Measurements from ENCODE around the gene POLN.
"Not testable (repeated sequence)": the region's sequence is repeated elsewhere in the genome, so short reads cannot be mapped to it uniquely, and the experiment has no call there.

Gene POLN

DNA sequence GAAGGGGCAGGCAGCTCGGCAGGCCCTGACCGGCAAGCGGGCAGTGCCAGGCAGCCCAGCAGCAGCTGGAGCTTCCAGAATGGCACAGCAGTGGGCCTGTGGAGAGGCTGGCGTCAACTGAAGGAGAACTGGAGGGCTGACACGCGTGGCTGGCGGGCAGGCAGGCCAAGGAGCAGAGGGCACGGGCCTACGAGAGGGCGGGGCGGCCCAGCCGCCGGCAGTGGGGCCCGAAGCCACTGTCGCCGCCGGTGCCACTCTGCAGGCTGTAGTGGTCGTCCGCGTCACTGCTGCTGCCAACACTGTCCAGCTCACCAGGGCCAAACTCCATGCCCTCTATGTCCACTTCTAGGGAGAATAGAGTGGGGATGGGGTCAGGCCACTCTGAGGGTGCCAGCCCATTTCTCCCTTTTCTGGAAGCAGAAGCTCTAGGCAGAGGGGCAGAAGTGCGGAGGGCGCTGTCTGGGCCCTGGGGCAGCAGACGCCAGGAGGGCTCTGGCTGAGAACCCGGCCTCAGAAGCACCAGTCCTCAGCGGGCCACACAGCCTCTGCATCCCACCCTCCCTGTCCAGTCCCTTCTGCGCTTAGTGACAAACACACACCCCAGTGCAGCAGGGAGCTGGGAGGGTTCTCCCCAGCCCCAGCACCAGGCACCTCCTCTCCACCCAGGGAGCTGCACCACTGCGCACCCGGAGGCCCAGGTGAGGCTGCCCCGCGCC lies 8.6 kb upstream of the POLN start:
- DNase-seq: no peak

DNA sequence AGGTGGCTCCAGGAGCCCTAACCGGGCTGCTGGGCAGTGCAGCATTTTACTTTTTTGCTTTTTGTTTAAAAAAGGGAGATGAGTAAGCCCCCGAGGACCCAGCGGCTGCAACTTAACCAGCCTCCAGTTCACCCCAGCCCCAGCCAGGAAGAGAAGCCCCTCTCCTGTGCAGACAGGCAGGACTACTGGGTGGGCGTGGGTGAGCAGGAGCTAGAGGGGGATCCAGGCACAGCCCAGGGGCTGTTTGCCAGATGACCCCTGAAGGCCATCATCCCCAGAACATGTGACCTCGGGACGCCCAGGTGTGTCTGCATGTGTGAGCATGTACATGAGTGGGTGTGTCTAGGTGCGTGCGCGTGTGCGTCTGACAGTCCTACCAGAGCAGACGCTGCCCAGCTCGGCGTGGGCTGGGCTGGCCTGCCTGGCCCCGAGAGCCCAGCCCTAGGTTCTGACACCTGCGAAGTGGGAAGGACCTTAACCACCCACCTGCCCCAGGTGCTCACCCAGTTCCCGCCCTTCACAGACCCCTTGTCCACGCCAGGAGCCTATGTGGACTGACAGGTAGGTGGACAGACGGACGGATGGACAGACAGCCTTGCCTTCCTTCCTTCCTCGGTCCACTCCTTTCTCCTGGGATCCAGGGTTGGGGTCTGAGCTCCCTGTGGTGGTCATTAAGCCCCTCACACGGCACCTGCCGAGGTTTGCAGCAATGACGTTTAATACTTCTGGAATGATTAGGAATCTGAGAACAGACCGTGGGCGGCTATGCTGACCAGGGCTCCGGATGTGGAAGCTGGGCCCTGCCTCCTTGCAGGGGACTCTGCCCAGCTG lies 7.8 kb upstream of the POLN start:
- no peak for DNase-seq

DNA sequence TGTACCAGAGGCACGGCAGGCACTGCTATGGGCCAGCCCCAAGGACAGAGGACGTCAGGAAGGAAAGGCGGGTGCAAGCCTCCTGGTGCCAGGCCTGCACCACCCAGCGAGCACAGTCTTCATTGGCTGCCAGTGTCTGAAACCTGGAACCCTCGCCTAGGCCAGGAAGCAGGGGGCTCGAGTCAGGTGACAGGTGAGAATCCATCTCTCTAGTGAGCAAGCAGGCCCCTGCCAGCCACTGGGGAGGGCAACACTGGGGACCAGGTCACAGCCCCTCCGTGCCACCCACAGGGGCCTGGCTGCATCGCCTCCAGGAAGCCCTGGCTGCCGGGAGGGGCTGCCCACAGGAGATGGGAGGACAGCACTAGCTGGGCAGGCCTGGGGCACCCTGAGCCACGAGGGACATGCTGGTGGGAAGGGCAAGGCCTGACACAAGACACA lies 6.9 kb upstream of the POLN start:
- no peak for DNase-seq

DNA sequence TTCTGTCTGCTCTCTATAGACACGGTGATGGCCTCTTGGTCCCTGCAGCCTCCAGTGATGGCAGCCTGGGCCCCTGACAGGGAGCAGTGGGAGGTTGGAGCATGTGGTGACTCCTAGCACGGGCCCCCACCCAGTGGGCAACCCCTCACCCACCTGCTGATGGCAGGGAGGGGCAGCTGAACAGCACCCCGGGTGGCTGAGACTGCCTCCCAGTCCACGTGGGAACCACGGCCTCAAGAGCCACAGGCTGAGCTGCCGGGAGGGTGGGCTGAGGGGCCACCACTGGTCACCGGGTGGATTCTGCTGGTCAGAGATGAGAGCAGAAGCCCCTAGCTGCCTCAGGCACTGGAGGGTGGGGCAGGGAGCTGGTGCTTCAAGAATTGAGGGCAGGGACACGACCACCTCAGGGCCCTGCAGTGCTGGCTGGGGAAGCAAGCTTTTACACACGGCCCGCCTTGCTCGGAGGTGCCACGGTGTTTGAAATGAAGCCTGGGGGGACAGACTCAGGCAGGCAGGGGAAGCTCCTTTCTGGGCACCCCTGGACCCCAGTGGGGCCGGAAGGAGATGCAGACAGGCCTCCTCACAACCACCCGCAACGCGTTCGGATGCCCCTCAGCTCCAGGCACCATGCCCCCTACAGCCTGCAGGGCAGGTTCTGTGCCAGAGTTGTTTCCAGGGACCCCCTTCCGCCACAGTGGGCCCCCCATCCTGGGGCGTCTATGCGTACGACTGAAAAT lies 6.3 kb upstream of the POLN start:
- DNase-seq: no peak

DNA sequence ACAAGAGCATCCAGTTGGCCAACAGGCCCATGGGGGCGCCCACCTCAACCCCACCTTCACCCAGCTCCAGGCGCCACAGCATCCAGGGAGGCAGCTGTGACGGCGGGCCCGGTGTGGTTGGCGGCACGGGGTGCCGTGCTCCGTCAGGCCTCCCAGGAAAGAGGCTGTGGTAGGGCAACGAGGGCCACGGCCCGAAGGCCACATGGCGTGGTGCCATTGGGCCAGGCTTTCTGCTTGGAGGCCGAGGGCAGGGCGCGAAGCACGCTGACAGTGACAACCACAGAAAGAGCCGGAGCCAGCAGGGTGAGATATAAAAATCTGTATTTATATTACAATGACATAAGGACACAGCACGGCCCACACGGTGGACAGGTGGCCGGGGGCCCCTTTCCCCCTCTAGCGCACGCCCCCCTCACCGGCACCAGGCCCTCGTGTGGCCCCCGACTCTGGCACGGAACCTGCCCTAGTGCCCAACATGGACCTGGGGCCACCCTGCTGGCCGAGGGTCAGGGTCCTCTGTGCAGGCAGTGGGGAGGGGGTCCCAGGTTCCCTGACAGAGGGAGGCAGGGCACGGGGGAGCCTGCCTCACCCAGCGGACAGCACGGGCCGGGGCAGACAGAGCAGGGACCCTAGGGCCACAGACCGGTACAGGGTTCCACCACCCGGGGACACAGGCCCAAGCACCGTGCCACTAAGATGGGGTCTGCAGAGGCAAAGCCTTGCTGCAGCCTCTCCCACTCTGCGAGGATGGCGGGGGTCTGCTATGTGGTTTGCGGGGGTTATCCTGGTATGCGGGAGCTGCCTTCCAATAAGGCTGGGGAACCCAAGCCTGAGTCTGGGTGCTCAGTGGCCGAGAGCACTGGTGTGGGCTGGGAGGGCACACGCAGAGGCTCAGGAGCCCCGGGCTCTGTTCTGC lies 5.5 kb upstream of the POLN start:
- DNase-seq: no peak

DNA sequence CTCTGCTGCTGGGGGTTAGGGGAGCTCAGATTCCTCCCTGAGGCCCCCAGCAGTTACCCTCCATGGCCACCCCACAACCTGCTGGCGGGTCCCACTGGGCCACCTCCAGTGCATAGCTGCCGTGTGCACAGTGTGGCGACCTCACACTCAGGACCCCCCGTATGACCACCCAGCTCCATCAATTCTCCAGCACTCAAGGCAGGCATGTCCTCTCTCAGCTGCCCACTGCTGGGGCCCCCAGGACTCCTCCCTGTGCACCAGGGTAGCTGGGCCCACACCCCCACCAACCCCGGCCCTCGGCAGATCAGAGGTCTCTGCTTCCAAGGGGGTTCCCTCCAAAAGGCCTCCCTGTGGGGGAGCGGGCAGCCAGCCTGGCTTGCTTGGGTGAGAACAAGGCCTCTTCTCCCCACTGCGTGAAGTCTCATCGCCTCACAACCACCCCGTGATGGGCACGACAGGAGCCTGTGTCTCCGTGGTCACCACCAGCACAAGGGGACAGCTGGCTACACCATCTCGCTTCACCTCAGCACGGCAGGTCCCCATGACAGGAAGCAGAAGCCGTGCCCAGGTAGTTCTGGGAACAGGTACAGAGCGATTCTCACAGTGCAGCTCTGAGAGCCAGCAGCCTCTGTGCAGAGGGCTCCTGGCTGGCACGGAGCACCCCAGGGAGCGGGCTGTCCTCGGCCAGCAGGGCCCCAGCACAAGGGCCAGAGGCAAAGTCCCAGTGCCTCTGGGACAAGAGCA lies 4.6 kb upstream of the POLN start:
- no peak for DNase-seq

DNA sequence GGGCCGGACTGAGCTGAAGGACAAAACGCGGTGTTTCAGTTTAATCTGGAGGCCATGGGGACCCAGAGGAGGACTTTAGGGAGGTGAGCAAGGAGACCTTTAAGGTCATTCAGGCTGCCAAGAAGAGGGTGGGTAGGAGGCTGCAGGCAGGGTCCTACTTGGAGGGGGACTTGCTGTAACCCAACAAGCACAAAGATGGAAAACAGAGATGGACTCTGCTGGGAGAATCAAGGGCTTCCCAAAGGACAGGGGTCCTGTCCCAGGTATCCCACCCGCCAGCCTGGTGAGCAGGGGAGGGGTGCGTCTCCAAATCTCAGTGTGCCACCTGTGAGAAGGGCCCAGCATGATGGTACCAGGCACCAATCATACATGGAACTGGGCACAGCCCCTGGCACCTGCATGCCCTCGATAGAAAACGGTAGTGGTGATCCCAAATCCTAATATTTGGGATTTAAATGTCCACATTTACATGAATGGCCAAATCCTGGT lies 3.9 kb upstream of the POLN start:
- no peak for DNase-seq

DNA sequence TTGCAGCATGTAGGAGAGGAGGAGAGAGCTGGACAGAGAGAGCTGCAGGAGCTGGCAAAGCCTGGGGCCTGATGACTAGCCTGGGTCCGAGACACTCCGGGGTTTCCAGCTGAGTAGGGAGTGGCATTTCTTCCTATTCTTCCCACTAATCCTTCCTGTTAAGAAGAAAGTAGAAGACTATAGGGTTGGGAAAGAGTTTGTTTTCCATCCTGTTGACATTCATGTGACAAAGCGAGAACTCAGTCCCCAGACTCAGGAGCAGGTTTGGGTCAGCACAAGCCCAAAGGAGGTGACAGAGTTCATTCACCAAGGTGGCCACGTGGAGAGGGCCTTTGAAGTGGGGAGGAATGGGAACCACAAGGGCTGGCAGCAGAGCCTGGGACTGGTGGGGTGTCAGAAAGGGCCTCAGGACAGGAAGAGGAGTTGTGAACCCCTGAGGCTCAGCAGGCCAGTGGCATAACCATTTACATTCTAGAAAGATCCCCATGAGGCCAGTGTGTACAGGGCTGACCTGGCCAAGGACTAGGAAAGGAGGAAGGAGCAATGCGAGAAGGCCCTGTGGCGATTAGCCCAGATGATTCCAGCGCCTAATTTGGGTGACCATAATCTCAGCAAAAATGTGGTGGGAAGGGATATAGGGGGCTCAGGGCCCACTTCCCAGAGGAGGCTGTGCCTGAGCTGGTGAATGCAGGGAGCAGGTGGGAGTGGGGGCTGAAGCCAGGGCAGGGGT lies 3.3 kb upstream of the POLN start:
- no peak for DNase-seq

DNA sequence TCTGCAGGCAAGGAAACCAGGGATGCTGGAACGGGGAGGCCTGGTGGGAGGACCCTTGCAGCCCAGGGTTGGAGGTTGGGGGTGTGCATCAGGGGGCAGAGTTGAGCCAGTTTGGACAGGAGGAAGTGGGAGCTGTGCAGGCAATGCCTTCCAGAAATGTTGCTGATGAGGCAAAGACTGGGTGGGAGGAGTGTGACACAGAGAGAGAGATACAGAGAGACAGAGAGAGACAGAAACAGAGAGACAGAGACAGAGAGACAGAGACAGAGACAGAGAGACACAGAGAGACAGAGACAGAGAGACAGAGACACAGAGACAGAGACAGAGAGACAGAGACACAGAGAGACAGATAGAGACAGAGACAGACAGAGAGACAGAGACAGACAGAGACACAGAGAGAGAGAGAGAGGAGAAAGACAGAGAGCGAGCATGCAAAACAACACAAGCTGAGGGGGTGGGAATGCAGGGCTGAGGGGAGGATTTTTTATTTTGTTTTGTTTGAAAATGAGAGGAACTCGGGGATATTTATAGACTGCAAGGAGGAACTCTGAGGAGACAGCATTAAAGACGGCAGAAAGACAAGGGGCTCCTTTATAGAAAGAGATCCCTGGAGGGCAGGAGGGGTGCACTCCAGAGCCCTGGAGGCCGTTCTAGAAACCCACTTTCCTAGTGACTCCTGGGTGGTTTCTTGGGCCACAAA lies 1.9 kb upstream of the POLN start:
- DNase-seq: peak; percentile 59

DNA sequence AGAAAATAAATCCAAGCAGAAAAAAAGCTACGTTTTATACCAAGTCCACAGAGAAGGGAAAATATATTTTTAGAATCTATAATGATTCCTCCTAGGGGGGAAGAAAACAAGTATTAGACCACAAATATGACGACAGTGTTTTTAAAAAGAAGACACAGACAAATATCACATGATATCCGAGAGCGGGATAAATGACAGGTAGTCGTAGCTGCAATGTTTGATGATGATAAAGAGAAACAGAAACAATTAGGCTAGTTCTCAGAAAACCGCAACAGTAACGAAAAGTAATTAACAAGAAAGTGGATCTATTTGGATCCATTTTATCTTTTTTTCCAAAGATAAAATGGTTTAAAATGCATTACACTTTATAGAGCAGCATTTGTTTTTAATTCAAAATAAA lies 918 bp downstream of the POLN start:
- DNase-seq: no peak

DNA sequence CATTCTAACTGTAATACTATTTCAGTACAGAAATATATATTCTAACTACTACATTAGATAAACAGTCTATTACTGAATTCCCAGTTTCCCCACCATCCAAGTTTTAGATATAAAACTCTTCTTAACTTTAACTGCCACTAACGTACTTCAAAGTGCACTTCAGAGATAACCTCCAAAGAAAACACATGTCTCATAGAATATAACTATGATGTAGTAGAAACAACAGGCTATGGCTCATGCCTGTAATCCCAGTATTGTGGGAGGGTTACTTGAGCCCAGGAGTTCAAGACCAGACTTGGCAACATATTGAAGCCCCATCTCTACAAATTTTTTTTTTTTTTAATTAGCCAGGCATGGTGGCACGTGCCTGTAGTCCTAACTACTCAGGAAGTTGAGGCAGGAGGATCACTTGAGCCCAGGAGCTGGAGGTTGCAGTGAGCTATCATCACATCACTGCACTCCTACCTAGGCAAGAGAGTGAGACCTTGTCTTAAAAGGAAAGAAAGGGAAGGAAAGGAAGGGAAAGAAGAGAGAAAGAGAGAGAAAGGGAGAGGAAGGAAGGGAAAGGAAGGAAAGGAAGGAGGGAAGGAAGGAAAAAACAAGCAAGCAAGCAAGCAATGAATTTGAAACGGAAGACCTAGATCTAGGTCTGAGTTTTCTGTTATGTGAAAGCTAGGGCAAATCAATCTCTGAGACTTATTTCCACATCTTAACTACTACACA lies 4.8 kb downstream of the POLN start:
- no peak for DNase-seq

DNA sequence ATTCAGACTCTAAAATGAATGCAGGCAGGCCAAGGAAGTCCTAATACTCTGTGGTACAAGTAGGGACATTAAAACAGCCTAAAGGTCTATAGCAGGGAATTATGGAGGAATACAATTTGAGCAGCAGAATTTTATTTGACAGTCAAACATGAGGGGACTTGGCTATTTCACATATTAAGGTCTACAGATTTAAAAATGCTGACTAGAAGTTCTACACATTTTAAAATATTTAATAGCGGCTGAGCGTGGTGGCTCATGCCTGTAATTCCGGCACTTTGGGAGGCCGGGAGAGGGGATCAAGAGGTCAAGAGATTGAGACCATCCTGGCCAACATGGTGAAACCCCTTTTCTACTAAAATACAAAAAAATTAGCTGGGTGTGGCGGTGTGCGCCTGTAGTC lies 10.8 kb downstream of the POLN start:
- no peak for DNase-seq

DNA sequence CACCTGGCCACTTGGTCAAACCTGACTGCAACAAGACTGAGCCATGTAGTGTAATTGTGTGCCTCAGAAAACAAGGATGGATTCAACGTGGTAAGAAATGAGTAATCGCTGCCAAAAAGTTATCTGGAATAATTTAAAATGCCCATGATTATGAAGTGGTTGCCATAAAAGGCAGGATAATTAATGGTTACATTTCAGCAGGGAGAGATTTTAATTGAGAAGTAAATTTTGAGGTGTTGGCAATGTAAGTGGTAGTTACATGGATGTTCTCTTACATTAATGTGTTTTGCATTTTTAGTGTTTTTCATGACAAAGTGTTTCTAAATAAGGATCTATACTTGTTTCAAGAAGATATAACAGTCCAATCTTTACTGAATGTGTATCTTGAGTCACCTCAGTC lies 15.7 kb downstream of the POLN start:
- no peak for DNase-seq

DNA sequence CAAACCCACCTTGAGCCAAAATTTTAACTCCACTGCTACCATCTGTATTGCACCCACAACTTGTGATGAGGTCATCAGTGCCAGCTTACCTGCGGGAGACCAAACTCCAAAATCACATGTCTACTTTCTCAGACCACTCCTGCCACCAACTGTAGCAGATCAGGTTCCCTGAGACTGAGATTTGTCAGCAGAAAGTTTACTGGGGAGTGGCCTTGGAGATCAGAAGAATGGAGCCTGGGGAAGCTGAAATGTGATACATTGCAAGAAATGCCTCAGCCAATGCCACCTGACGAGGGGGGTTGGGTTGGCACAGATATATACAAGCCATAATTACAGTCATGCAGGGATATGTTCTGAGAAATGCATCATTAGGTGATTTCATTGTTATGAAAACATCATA lies 19.1 kb downstream of the POLN start:
- DNase-seq: no peak

DNA sequence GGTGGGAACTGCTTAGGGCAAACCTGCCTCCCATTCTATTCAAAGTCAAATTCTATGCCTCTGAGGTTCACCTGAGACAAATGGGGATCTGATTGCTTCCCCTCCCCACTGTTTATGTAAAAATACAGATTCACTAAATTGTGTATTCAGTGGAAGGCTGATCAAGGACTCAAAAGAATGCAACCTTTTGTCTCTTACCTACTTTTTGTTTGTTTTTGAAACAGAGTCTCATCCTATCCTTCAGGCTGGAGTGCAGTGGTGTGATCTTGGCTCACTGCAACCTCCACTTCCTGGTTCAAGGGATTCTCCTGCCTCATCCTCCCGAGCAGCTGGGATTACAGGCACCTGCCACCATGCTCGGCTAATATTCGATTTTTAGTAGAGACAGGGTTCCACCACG lies 20.5 kb downstream of the POLN start:
- not testable (repeated sequence) for DNase-seq

DNA sequence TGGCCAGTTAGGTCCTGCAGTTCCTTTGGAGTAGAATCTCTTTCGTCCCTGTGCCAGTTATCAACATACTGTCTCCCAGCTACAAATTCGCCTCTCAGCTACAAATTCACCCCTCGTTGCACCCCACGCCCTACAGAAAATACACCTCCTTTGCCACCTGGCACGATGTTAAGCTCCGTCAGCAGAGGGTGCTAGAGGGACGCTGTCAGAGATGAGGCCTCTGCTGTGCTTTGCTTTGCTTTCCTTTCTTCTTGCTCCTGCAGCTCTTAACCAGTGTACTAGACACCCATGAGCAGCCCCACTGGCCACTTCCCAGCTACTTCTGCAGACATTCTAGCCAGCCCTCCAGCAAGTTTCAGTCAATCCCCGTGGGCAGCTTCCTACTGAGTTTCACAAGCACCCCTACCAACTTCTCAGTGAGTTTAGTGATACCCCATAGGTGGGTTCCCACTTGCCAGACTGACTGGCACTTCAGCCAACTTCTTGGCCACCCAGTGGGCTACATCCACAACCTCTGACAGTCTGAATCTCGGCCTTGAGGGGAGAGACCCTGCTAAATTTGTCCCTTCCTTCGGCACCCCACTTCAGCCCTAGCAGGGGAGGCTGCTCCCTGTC lies 21.8 kb downstream of the POLN start:
- DNase-seq: peak; percentile 62

DNA sequence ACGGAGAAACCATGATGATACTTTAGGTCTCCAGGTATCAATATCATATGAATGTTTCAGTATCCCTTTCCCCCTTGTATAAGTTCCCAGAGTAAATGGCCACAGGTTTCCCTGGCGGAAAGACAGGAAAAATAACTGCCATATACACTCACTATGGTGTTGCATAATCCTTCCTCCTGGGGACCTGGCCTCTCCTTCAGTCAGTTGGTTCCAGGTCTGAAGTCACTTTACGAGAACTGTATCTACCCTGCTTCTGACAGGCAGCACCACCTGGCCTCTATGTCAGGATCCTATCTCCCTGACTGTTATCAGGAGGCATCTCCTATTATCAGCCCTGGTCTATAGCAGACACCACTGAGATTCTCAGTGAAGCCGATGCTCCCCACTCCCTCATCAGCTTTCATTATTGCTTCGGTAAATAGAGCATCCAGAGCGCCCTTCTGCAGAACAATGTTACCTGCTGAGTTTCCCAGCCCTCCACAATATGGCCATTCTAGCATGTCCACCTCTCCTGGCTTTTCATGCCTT lies 22.6 kb downstream of the POLN start:
- no peak for DNase-seq

DNA sequence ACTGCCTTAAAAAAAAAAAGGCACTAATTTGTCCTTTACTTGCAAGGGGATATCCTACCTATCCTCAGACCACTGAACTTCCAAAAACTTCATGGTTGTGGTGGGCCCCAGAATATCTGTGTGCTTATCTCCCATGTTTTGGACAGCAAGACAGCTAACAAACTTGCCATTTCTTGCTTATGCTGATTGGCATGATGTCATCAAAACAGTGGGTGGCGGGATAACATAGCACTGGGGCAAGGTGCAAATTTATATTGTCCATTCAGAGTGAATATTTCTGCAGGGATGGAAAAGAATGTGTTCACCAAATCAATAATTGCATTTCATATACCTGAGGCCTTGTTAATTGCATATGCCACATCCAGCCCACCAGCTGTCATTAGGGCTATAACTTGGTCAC lies 23.5 kb downstream of the POLN start:
- no peak for DNase-seq

DNA sequence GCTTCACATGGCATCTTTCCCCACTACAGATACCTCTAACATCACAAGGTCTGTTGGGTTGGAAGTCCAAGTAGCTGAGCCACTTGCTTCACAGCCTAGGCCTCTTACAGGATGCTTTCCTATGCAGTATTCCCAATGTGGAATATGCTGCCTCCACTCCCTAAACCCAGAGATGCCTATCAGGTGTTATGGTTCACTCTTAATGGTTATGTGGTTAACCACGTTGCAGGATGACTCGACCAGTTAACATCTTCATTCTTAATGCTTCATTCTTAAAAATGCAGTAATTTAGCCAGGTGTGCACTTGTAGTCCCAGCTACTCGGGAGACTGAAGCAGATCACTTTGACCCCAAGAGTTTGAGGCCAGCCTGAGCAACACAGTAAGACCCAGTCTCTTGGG lies 24.2 kb downstream of the POLN start:
- peak; percentile 11 for DNase-seq
